NOMO-1 (cell line): ENCODE results near the gene PCDHGA7.
A peak's percentile ranks its signal among the peaks of the same experiment; 100 is the strongest.
"Not testable (repeated sequence)": the region's sequence is repeated elsewhere in the genome, so short reads cannot be mapped to it uniquely, and the experiment has no call there.

ENCODE experiments used
- DNase-seq, 2 experiments: peaks; one replicate each; lab custom pipeline; 2025; ENCODE audit not compliant: unreplicated experiment in 2 of 2; lab: John Stamatoyannopoulos, UW

Gene PCDHGA7

GRCh38 chr5:141382469-141383294 is at the start of gene PCDHGA7:
PCDHGA7 (plus strand) TSS chr5:141382742; CDS start chr5:141382900, 158 bp downstream.
- DNase-seq: no peak

- no peak for DNase-seq
Measured at GRCh38 chr5:141338538-141339306, 43.8 kb upstream of the PCDHGA7 start, which contains the start of gene PCDHGA2. PCDHGA2 (plus strand) TSS chr5:141338760.

GRCh38 chr5:141340781-141341354 is 41.7 kb upstream of the PCDHGA7 start:
- not testable (repeated sequence) for DNase-seq

GRCh38 chr5:141342773-141343172 is 39.8 kb upstream of the PCDHGA7 start:
- DNase-seq: no peak

GRCh38 chr5:141343242-141343952 is 39.1 kb upstream of the PCDHGA7 start, which contains the start of gene PCDHGA3:
PCDHGA3 (plus strand) TSS chr5:141343829; CDS start chr5:141344034, 205 bp downstream.
- DNase-seq: no peak

GRCh38 chr5:141343953-141344463 is 38.5 kb upstream of the PCDHGA7 start:
- DNase-seq: no peak

GRCh38 chr5:141345327-141345726 is 37.2 kb upstream of the PCDHGA7 start:
- no peak for DNase-seq

GRCh38 chr5:141346017-141346416 is 36.5 kb upstream of the PCDHGA7 start:
- not testable (repeated sequence) for DNase-seq

- DNase-seq: no peak
Measured at GRCh38 chr5:141349917-141350619, 32.5 kb upstream of the PCDHGA7 start, which contains the start of gene PCDHGB1. PCDHGB1 (plus strand) TSS chr5:141350099; CDS start chr5:141350261, 162 bp downstream.

- no peak for DNase-seq
Measured at GRCh38 chr5:141351591-141351990, 31.0 kb upstream of the PCDHGA7 start.

GRCh38 chr5:141354900-141355469 is 27.6 kb upstream of the PCDHGA7 start, which contains the start of gene PCDHGA4:
PCDHGA4 (plus strand) TSS chr5:141355021; CDS start chr5:141355108, 87 bp downstream.
- no peak for DNase-seq

GRCh38 chr5:141355641-141356040 is 26.9 kb upstream of the PCDHGA7 start:
- DNase-seq: no peak

GRCh38 chr5:141356133-141356532 is 26.4 kb upstream of the PCDHGA7 start:
- no peak for DNase-seq

- DNase-seq: no peak
Measured at GRCh38 chr5:141356950-141357349, 25.6 kb upstream of the PCDHGA7 start.

GRCh38 chr5:141359790-141360426 is 22.6 kb upstream of the PCDHGA7 start, which contains the start of gene PCDHGB2:
PCDHGB2 (plus strand) TSS chr5:141359994; CDS start chr5:141360136, 142 bp downstream.
- DNase-seq: peak; percentile 47 to 48

GRCh38 chr5:141360685-141361084 is 21.9 kb upstream of the PCDHGA7 start:
- no peak for DNase-seq

- peak in 1 of 2 experiments; percentile 16 for DNase-seq
Measured at GRCh38 chr5:141362719-141363118, 19.8 kb upstream of the PCDHGA7 start.

GRCh38 chr5:141363952-141364660 is 18.4 kb upstream of the PCDHGA7 start, which contains the start of gene PCDHGA5:
PCDHGA5 (plus strand) TSS chr5:141364162; CDS start chr5:141364331, 169 bp downstream.
- DNase-seq: no peak
